PFSK-1 (cell line): ENCODE results near the gene MAST3.

Experiments
- POLR2AphosphoS5 ChIP-seq: IDR thresholded peaks from 2 replicates; pipeline ENCODE4 v1.6.1; 2012; ENCODE audit warnings: low read depth, mild to moderate bottlenecking, control low read depth, low read length, moderate library complexity
- TAF1 ChIP-seq: IDR thresholded peaks from 2 replicates; pipeline ENCODE4 v1.6.1; 2012; ENCODE audit warnings: low read length, control low read depth, borderline replicate concordance; ENCODE audit not compliant: insufficient read depth
- TF ChIP-seq, protein P1 (sequence below), 2 experiments: IDR thresholded peaks; 2 replicates each; pipeline versions ENCODE4 v1.6.1 to v1.8.0; 2011 to 2012; ENCODE audit warnings: low read depth in 2 of 2, low read length in 2 of 2, control low read depth in 1 of 2, inconsistent platforms in 1 of 2, mild to moderate bottlenecking in 1 of 2, moderate library complexity in 1 of 2; ENCODE audit not compliant: insufficient read depth in 1 of 2

- peak; percentile 33; the same call in 1 of the 2 replicates for TF ChIP-seq POLR2AphosphoS5
- TF ChIP-seq TAF1 = no peak
- TF ChIP-seq, protein P1, sequence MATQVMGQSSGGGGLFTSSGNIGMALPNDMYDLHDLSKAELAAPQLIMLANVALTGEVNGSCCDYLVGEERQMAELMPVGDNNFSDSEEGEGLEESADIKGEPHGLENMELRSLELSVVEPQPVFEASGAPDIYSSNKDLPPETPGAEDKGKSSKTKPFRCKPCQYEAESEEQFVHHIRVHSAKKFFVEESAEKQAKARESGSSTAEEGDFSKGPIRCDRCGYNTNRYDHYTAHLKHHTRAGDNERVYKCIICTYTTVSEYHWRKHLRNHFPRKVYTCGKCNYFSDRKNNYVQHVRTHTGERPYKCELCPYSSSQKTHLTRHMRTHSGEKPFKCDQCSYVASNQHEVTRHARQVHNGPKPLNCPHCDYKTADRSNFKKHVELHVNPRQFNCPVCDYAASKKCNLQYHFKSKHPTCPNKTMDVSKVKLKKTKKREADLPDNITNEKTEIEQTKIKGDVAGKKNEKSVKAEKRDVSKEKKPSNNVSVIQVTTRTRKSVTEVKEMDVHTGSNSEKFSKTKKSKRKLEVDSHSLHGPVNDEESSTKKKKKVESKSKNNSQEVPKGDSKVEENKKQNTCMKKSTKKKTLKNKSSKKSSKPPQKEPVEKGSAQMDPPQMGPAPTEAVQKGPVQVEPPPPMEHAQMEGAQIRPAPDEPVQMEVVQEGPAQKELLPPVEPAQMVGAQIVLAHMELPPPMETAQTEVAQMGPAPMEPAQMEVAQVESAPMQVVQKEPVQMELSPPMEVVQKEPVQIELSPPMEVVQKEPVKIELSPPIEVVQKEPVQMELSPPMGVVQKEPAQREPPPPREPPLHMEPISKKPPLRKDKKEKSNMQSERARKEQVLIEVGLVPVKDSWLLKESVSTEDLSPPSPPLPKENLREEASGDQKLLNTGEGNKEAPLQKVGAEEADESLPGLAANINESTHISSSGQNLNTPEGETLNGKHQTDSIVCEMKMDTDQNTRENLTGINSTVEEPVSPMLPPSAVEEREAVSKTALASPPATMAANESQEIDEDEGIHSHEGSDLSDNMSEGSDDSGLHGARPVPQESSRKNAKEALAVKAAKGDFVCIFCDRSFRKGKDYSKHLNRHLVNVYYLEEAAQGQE (IDR thresholded peaks at IDR 0.05; ENCODE audit: insufficient read depth in 1 of 2, low read depth in 2 of 2, low read length in 2 of 2) = no peak
Measured at GRCh38 chr19:18152817-18153555, 55.4 kb downstream of the MAST3 start, which contains the start of gene PIK3R2.
